ENCODE data around the gene PDLIM5.

DNA sequence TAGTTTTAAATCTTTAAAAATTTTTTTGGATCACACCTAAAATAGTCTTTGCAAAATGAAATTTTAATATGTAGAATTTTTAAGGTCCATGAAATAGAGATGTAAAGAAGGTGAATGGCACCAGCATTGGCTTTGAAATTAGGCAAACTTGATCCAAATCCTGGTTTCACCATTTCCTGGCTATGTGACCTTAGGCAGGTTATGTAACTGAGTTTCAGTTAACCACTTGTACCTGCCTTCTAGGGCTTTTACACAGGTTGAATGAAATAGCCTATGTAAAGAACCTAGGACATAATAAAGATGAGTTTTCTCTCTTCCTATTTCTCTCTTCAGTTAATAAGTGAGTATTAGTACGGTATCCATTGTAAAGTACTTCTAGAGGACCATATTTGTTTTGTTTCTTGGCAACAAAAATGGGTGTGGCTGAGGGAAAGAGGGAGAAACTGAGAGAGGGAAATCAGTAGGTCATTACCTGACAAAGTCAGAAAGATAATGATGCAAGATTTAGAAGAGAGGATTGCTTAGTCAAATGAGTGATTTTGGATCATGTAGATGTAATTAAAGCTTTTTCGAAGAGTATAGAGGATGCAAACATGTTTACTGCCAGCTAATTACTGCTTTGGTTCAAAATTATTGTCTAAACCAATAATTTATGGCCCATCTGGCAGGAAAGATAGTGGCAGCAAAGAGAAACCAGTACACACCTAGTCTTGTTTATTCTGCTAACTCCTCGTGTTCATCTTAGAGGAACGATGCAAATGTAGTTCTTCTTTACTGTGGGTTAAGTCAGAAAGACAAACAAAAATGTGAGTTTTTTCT is 81.9 kb downstream of the PDLIM5 start:
- TF ChIP-seq SPI1 (IDR thresholded peaks at IDR 0.05; ENCODE audit: low read depth, low read length), result no peak
- no peak for TF ChIP-seq POLR2AphosphoS5 (IDR thresholded peaks at IDR 0.05; ENCODE audit: low read depth, low read length)
- TF ChIP-seq POLR2A (IDR thresholded peaks at IDR 0.05; ENCODE audit: low read depth, low read length), result no peak
- TF ChIP-seq TAF1 (IDR thresholded peaks at IDR 0.05; ENCODE audit: low read depth, low read length), result no peak
- no peak for TF ChIP-seq POU2F2 (IDR thresholded peaks at IDR 0.05; ENCODE audit: low read depth, low read length)
- no peak for TF ChIP-seq PAX5 (IDR thresholded peaks at IDR 0.05; ENCODE audit: insufficient read depth, low read length, severe bottlenecking)

Measured in GM12891 (cell line).